PFSK-1 (cell line): ENCODE results near the gene FOXO3.

Experiments used
- FOXP2 ChIP-seq: optimal IDR thresholded peaks from 2 replicates; pipeline ENCODE3; 2011; ENCODE audit warnings: borderline replicate concordance, control low read depth, inconsistent platforms; ENCODE audit not compliant: insufficient read depth; ENCODE audit errors: extremely low read length, extremely low read depth
- POLR2AphosphoS5 ChIP-seq: IDR thresholded peaks from 2 replicates; pipeline ENCODE4 v1.6.1; 2012; ENCODE audit warnings: low read depth, mild to moderate bottlenecking, control low read depth, low read length, moderate library complexity
- REST ChIP-seq, 2 experiments: IDR thresholded peaks; 2 replicates each; pipeline versions ENCODE4 v1.6.1 to v1.8.0; 2011 to 2012; ENCODE audit warnings: low read depth in 2 of 2, low read length in 2 of 2, control low read depth in 1 of 2, inconsistent platforms in 1 of 2, mild to moderate bottlenecking in 1 of 2, moderate library complexity in 1 of 2; ENCODE audit not compliant: insufficient read depth in 1 of 2
- SIN3A ChIP-seq: IDR thresholded peaks from 2 replicates; pipeline ENCODE4 v1.6.1; 2012; ENCODE audit warnings: mild to moderate bottlenecking, low read length, moderate library complexity, borderline replicate concordance; ENCODE audit not compliant: insufficient read depth
- TAF1 ChIP-seq: IDR thresholded peaks from 2 replicates; pipeline ENCODE4 v1.6.1; 2012; ENCODE audit warnings: low read length, control low read depth, borderline replicate concordance; ENCODE audit not compliant: insufficient read depth

- TF ChIP-seq TAF1 (no peak), POLR2AphosphoS5 (no peak), REST (IDR thresholded peaks at IDR 0.05; ENCODE audit: insufficient read depth in 1 of 2, low read depth in 2 of 2, low read length in 2 of 2) (no peak), SIN3A (no peak), FOXP2 (no peak)
Measured at GRCh38 chr6:108626777-108627176, 66.1 kb downstream of the FOXO3 start.
